ENCODE results near the gene PALLD. TPM values are rescaled to one million over a fixed set of nuclear protein-coding genes. Genes with fewer than 3 reads are reported as not detected.

The PALLD gene
- polyA plus RNA-seq, 1 donor (not counting 4 experiments of a cell fraction or from before 2014, with no cell fraction given) = 136 TPM

DNA sequence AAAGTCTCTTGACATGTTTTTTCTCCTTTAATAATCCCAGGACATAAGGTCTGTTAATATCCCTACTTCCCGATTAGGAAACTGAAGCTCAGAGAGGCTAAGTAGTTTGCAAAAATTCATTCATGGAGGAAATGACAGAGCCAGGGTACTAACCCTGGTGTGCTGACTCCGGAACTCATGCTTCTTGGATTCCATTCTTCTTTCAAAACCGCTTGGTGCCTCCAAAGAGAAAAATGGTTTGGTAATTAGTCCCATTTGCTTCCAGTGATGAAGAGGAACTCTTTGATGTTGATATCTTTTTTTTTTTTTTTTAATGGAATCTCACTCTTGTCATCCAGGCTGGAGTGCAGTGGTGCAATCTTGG lies 146.9 kb downstream of the PALLD start:
- no peak overlapping the region for H3K4me3 ChIP-seq (ENCODE audit: control insufficient read depth in 2 of 3, extremely low read depth in 1 of 3, insufficient read depth in 2 of 3, low read depth in 1 of 3, low read length in 3 of 3)
- H3K27ac ChIP-seq (ENCODE audit: control insufficient read depth, insufficient read depth, low read length) = no peak overlapping the region
- DNase-seq (ENCODE audit: low read depth, low spot score) = no peak
- no peak overlapping the region for H3K4me2 ChIP-seq (ENCODE audit: control insufficient read depth, extremely low read depth, insufficient read depth, low read depth, low read length)
- TF ChIP-seq, protein P1, sequence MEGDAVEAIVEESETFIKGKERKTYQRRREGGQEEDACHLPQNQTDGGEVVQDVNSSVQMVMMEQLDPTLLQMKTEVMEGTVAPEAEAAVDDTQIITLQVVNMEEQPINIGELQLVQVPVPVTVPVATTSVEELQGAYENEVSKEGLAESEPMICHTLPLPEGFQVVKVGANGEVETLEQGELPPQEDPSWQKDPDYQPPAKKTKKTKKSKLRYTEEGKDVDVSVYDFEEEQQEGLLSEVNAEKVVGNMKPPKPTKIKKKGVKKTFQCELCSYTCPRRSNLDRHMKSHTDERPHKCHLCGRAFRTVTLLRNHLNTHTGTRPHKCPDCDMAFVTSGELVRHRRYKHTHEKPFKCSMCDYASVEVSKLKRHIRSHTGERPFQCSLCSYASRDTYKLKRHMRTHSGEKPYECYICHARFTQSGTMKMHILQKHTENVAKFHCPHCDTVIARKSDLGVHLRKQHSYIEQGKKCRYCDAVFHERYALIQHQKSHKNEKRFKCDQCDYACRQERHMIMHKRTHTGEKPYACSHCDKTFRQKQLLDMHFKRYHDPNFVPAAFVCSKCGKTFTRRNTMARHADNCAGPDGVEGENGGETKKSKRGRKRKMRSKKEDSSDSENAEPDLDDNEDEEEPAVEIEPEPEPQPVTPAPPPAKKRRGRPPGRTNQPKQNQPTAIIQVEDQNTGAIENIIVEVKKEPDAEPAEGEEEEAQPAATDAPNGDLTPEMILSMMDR (optimal IDR thresholded peaks at IDR 0.05 in 1 of 3, IDR thresholded peaks at IDR 0.05 in 1 of 3, conservative IDR thresholded peaks at IDR 0.05 in 1 of 3; ENCODE audit: extremely low read depth in 1 of 3, insufficient read depth in 2 of 3, low read length in 3 of 3) = no peak
- TF ChIP-seq EZH2 (IDR thresholded peaks at IDR 0.05; ENCODE audit: low read length) = no peak
- no peaks in the 10 kb centered on the region for H3K9me3 ChIP-seq (ENCODE audit: control insufficient read depth, low read depth, low read length)
- dilution Hi-C loops (cut with MboI; ENCODE audit: extremely low pct_ligation_motif_present, low sequenced_read_pairs) = no loop called here
- H3K27me3 ChIP-seq (ENCODE audit: control insufficient read depth, extremely low read depth, insufficient read depth, low read length) = no peaks in the 10 kb centered on the region
- no peaks in the 10 kb centered on the region for H3K79me2 ChIP-seq (ENCODE audit: control insufficient read depth, insufficient read depth, low read length)
- FAIRE-seq = no peak
- no peak overlapping the region for H2AFZ ChIP-seq (ENCODE audit: control insufficient read depth, low read length)
- H3K4me1 ChIP-seq (ENCODE audit: control insufficient read depth, extremely low read depth, insufficient read depth, low read length) = no peaks in the 10 kb centered on the region
- H3K9me1 ChIP-seq (ENCODE audit: control insufficient read depth, extremely low read depth, insufficient read depth, low read length) = no peaks in the 10 kb centered on the region
- H4K20me1 ChIP-seq (ENCODE audit: control insufficient read depth, extremely low read depth, insufficient read depth, low read length) = no peaks in the 10 kb centered on the region
- no peaks in the 10 kb centered on the region for H3K36me3 ChIP-seq (ENCODE audit: control insufficient read depth in 2 of 2, extremely low read depth in 1 of 2, insufficient read depth in 2 of 2, low read length in 2 of 2)
- no peak overlapping the region for H3K9ac ChIP-seq (ENCODE audit: control insufficient read depth, extremely low read depth, insufficient read depth, low read length)

DNA sequence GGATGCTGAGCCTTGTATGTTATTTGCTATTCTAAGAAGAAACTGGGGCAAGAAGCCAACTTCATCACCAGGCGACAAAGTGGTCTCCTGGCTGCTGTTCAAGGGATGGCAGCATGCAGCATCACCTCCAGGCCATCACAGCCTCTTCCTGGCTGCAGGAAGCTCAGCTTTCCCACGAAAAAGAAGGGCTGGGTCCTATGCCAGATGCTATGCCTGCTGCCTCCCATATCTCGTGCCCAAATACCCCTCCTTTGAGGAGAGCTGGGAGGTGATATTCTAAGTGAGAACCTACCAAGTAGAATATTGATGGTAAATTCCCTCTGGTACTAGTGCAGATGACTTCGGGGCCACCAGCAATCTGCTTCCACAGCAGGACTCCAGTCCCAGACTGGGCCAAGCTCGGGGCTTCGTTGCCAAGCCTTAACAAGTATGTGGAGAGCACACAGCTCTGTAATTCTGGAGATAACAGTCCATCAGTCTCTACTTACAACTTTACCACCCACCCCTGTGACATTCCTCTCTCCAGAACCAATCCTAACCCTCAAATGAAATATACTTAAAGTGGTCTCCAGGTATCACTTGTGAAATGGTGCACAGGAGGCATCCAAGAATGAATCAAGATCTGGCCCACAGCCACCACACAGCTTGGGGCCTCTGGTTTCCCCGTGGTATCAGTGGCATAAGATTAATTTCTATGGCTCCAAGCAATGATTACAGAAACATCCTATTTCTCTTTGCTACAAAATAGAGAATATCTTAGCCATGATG lies 149.3 kb downstream of the PALLD start:
- Histone ChIP-seq H3K4me2 (ENCODE audit: control insufficient read depth, extremely low read depth, insufficient read depth, low read depth, low read length) (no peak overlapping the region), H3K27ac (ENCODE audit: control insufficient read depth, insufficient read depth, low read length) (no peak overlapping the region), H3K27me3 (ENCODE audit: control insufficient read depth, extremely low read depth, insufficient read depth, low read length) (no peaks in the 10 kb centered on the region), H3K9ac (ENCODE audit: control insufficient read depth, extremely low read depth, insufficient read depth, low read length) (no peak overlapping the region), H3K9me1 (ENCODE audit: control insufficient read depth, extremely low read depth, insufficient read depth, low read length) (no peaks in the 10 kb centered on the region), H3K4me1 (ENCODE audit: control insufficient read depth, extremely low read depth, insufficient read depth, low read length) (no peaks in the 10 kb centered on the region), H3K4me3 (ENCODE audit: control insufficient read depth in 2 of 3, extremely low read depth in 1 of 3, insufficient read depth in 2 of 3, low read depth in 1 of 3, low read length in 3 of 3) (no peak overlapping the region), H3K9me3 (ENCODE audit: control insufficient read depth, low read depth, low read length) (no peaks in the 10 kb centered on the region), H4K20me1 (ENCODE audit: control insufficient read depth, extremely low read depth, insufficient read depth, low read length) (no peaks in the 10 kb centered on the region), H3K36me3 (ENCODE audit: control insufficient read depth in 2 of 2, extremely low read depth in 1 of 2, insufficient read depth in 2 of 2, low read length in 2 of 2) (no peaks in the 10 kb centered on the region), H3K79me2 (ENCODE audit: control insufficient read depth, insufficient read depth, low read length) (no peaks in the 10 kb centered on the region), H2AFZ (ENCODE audit: control insufficient read depth, low read length) (no peak overlapping the region)
- DNase-seq (ENCODE audit: low read depth, low spot score) (no peak), FAIRE-seq (no peak)
- no peak for TF ChIP-seq EZH2 (IDR thresholded peaks at IDR 0.05; ENCODE audit: low read length)
- TF ChIP-seq, protein P1 (optimal IDR thresholded peaks at IDR 0.05 in 1 of 3, IDR thresholded peaks at IDR 0.05 in 1 of 3, conservative IDR thresholded peaks at IDR 0.05 in 1 of 3; ENCODE audit: extremely low read depth in 1 of 3, insufficient read depth in 2 of 3, low read length in 3 of 3) = no peak
- dilution Hi-C loops (cut with MboI; ENCODE audit: extremely low pct_ligation_motif_present, low sequenced_read_pairs) = no loop called here

Measured in keratinocyte (primary cell).